HUES6 (cell line): ENCODE measurements around the gene NKAPD1.

Experiments used
- H3K27ac ChIP-seq: 2 replicates; pipeline ENCODE4 v1.7.0; 2013; ENCODE audit warnings: low read depth, mild to moderate bottlenecking, low read length, inconsistent platforms
- H3K27me3 ChIP-seq: 2 replicates; pipeline ENCODE4 v1.6.1; 2013; ENCODE audit warnings: low read length; ENCODE audit not compliant: control insufficient read depth, insufficient read depth
- H3K36me3 ChIP-seq: 2 replicates; pipeline ENCODE4 v1.6.1; 2013; ENCODE audit warnings: low read length; ENCODE audit not compliant: control insufficient read depth, insufficient read depth
- H3K4me1 ChIP-seq: 2 replicates; pipeline ENCODE4 v1.6.1; 2013; ENCODE audit warnings: low read length; ENCODE audit not compliant: control insufficient read depth, insufficient read depth
- H3K4me3 ChIP-seq: 2 replicates; pipeline ENCODE4 v1.5.1; 2013; ENCODE audit warnings: low read depth, low read length
- H3K9ac ChIP-seq: one replicate; pipeline ENCODE4 v1.6.1; 2013; ENCODE audit warnings: mild to moderate bottlenecking, low read length
- H3K9me3 ChIP-seq: 2 replicates; pipeline ENCODE4 v1.6.1; 2013; ENCODE audit warnings: low read depth, low read length; ENCODE audit not compliant: control insufficient read depth, insufficient read depth

NKAPD1 gene

DNA sequence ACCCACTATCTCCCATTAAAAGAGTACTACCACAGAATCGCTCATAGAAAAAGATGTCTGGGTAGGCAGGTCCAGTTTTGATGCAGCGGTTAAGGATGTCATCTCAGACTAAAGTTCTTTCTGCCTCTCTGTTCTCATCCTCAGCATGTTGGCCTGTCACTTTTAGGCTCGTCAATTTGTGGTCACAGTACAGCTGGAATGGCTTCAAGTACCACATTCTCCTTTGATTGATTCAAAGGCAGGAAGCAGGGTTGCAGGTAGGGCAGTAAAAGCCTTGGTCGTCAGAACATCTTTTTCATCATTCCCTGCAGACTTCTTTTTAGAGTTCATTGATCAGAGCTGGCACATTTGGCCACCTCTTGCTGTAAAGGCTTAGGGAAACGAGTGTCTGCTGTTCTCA, 41.3 kb downstream of the NKAPD1 start:
- no peak overlapping the region for H3K4me3 ChIP-seq
- H3K4me1 ChIP-seq = no peaks in the 10 kb centered on the region
- no peak overlapping the region for H3K9ac ChIP-seq
- H3K27me3 ChIP-seq = no peaks in the 10 kb centered on the region
- no peaks in the 10 kb centered on the region for H3K9me3 ChIP-seq
- no peaks in the 10 kb centered on the region for H3K36me3 ChIP-seq
- H3K27ac ChIP-seq = no peak overlapping the region

DNA sequence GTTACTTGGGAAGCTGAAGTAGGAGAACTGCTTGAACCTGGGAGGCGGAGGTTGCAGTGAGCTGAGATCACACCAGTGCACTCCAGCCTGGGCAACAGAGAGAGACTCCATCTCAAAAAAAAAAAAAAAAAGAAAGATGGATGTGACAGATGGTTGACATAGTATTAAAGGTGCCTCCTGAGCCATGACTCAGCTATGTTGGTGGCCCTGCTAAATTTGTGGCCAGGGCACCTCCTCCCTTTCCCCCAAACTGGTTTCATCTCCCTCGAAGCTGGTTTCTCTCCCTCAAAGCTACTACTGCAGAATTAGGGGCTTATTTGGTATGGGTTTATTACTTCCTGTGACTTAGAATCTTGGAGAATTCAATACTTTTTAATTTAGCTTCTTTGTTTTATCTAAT, 44.1 kb downstream of the NKAPD1 start:
- no peaks in the 10 kb centered on the region for H3K4me1 ChIP-seq
- H3K27ac ChIP-seq = no peak overlapping the region
- no peaks in the 10 kb centered on the region for H3K36me3 ChIP-seq
- no peak overlapping the region for H3K9ac ChIP-seq
- no peaks in the 10 kb centered on the region for H3K27me3 ChIP-seq
- H3K4me3 ChIP-seq = no peak overlapping the region
- H3K9me3 ChIP-seq = no peaks in the 10 kb centered on the region

DNA sequence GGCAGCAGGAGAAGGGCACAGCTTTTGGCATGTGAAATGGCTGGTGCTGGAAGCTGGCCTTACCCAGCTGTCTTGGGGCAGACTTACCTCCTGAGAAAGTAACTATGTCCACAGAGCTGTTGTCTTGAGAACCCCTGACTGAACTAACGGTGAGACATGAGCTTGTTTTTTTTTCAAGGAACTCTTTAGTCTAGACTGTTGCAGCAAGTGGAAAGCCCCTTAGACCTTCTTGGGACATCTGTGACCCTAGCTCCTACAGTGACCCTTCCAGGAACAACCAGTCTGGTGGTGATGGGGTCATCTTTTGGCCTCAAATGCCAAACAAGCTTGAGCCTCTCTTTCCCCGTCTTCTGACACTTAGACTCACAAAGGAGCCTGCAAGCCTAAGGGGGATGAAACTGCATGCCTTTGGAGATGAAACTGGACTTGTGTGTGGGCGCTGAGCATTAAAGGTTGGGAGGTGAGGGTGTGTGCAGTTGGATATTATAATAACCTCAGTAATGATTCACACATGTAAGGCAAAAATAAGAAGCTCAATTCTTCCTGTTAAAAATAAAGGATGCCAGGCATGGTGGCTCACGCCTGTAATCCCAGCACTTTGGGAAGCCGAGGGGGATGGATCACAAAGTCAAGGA, 48.0 kb downstream of the NKAPD1 start:
- Histone ChIP-seq H3K36me3 (no peaks in the 10 kb centered on the region), H3K9me3 (no peaks in the 10 kb centered on the region), H3K4me3 (no peak overlapping the region), H3K27ac (no peak overlapping the region), H3K27me3 (no peaks in the 10 kb centered on the region), H3K4me1 (no peaks in the 10 kb centered on the region), H3K9ac (no peak overlapping the region)

DNA sequence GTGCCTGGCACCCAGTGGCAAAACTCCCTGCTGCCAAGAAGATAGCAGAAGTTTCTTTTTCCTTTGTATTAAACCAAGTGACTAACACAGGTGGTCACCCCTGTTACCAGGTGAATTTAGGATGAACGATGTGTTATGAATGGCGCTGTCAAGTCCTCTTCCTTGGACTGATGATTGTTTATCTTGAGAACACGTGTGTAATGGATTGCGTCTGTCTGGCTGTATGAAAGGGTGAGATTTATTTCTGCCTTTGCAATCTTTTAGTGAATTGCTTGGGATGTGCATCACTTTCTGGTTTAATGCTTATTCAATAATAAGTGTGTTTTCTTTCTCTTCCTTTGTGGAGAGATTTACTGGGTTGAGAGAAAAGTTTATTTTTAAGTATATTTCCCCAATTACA, 49.0 kb downstream of the NKAPD1 start:
- Histone ChIP-seq H3K27ac (no peak overlapping the region), H3K9ac (no peak overlapping the region), H3K27me3 (no peaks in the 10 kb centered on the region), H3K9me3 (no peaks in the 10 kb centered on the region), H3K36me3 (no peaks in the 10 kb centered on the region), H3K4me1 (no peaks in the 10 kb centered on the region), H3K4me3 (no peak overlapping the region)

DNA sequence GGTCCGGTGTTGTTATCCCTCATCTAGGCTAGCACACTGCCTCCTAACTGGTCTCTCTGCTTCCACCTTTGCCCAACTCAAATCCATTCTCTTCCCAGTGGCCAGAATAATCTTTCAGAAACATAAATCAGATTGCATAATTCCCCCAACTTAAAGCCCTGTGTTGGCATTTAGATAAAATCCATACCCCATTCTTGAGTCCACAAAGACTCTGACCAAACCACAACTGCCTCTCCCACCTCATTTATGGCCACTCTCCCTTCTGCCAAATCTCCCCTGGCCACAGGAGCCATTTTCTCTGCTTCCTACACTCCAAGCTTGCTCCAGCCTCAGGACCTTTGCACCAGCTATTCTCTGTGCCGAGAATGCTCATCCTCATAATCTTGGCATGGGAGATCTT, 53.0 kb downstream of the NKAPD1 start:
- Histone ChIP-seq H3K4me3 (no peak overlapping the region), H3K27me3 (no peaks in the 10 kb centered on the region), H3K27ac (no peak overlapping the region), H3K9ac (no peak overlapping the region), H3K36me3 (no peaks in the 10 kb centered on the region), H3K4me1 (no peaks in the 10 kb centered on the region), H3K9me3 (no peaks in the 10 kb centered on the region)

DNA sequence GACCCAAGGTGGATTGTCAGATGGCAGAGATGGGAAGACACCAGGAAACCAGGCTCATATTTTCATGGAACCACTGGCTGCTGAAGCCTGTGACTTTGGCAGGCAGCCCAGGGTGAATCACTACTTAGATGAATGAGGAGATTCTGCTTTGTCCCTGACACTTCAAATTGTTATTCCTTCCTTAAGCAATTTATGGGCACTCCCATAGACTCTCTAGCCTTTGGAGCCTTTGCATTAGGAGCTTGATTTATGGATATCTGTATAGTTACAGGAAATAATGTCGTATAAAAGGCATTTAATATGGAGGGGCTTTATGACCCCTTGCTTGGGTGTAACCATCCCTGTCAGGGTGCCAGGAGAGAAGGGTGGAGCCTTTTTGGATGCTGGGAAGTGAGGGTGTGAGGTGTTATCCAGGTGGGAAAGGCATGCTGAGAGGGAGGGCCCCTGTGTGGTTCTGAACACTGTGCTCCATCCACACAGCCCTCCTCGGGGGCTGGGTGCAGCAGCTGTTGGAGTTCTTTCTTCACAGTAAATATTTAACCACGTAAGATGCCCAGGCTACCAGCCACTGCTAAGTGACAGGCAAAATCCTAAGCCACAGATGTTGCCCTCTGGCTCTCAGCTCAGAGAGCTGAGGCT, 54.5 kb downstream of the NKAPD1 start:
- H3K36me3 ChIP-seq = no peaks in the 10 kb centered on the region
- H3K4me3 ChIP-seq = no peak overlapping the region
- H3K27ac ChIP-seq = no peak overlapping the region
- H3K4me1 ChIP-seq = no peaks in the 10 kb centered on the region
- no peaks in the 10 kb centered on the region for H3K27me3 ChIP-seq
- no peak overlapping the region for H3K9ac ChIP-seq
- no peaks in the 10 kb centered on the region for H3K9me3 ChIP-seq

DNA sequence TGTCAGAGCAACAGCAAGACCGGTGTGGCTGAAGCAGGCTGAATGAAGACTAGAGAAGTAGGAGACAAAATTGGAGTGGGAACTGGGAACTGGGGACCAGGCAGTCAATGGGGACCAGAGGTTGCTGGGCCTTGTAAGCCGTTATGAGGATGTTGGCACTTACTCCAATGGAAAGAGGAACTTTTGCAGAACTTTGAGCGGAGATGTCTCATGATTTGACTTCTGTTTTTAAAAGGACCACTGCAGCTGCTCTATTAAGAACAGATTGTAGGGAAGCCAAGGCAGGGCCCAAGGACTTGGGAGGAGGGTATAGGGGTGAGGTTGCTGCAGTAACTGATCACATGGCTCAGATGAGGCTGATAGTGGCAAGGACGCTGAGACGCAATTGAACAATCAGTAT, 55.6 kb downstream of the NKAPD1 start:
- Histone ChIP-seq H3K36me3 (no peaks in the 10 kb centered on the region), H3K9me3 (no peaks in the 10 kb centered on the region), H3K4me3 (no peak overlapping the region), H3K4me1 (no peaks in the 10 kb centered on the region), H3K27ac (no peak overlapping the region), H3K27me3 (no peaks in the 10 kb centered on the region), H3K9ac (no peak overlapping the region)

DNA sequence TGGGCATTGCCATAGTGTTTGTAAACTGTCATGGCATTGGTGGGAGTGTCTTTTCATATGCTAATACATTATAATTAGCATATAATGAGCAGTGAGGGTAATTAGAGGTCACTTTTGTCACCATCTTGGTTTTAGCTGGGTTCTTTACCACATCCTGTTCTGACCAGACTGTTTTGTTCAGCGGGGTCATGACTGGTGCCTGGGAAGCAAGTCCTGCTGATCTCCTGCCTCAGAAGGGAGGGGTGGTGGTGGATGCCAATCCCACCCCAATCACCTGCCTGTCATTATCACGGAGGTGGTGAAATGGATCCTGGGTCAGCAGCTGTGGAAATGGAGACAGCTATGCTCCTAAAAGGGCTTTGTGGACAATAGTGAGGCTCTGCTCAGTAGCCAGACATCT, 58.6 kb downstream of the NKAPD1 start:
- Histone ChIP-seq H3K27me3 (no peaks in the 10 kb centered on the region), H3K9ac (no peak overlapping the region), H3K27ac (no peak overlapping the region), H3K36me3 (no peaks in the 10 kb centered on the region), H3K4me3 (no peak overlapping the region), H3K9me3 (no peaks in the 10 kb centered on the region), H3K4me1 (no peaks in the 10 kb centered on the region)

DNA sequence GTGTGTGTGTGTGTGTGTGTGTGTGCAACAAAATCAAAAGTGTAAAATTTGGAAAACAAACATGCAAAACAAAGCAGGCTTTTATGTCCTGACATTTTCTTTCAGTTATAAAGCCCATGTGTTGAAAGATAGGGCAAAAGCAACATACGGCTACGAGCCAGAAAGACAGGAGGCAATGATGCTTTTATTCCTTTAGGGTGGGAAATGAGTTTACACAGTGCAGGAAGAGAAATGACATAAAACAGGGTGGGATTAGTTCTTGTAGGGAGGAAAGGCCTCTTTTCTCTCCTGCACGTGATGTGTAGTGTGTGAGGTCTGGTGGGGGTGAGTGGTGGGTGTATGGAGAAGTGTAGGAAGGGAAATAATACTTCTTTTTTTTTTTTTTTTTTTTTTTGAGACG, 60.4 kb downstream of the NKAPD1 start:
- Histone ChIP-seq H3K9ac (no peak overlapping the region), H3K4me1 (no peaks in the 10 kb centered on the region), H3K36me3 (no peaks in the 10 kb centered on the region), H3K27ac (no peak overlapping the region), H3K9me3 (no peaks in the 10 kb centered on the region), H3K4me3 (no peak overlapping the region), H3K27me3 (no peaks in the 10 kb centered on the region)
